Neuron (in vitro differentiated cells): ENCODE data around the gene GPC6.

Experiments
- H2AFZ ChIP-seq: one replicate; pipeline ENCODE4 v1.6.1; 2013; ENCODE audit warnings: low read depth, mild to moderate bottlenecking, inconsistent platforms, low read length, moderate library complexity
- H3K27me3 ChIP-seq: one replicate; pipeline ENCODE4 v1.6.1; 2013; ENCODE audit warnings: low read length; ENCODE audit not compliant: insufficient read depth
- H3K36me3 ChIP-seq: one replicate; pipeline ENCODE4 v1.6.1; 2013; ENCODE audit warnings: low read length; ENCODE audit not compliant: insufficient read depth
- H3K4me1 ChIP-seq: one replicate; pipeline ENCODE4 v1.6.1; 2013; ENCODE audit warnings: low read length; ENCODE audit not compliant: insufficient read depth
- H3K4me3 ChIP-seq: 2 replicates; pipeline ENCODE4 v1.5.1; 2013; ENCODE audit warnings: mild to moderate bottlenecking, low read length, moderate library complexity
- H3K9me3 ChIP-seq: one replicate; pipeline ENCODE4 v1.6.1; 2013; ENCODE audit warnings: low read length

The GPC6 gene

GRCh38 chr13:93922063-93922855, 695.7 kb downstream of the GPC6 start:
- H3K36me3 ChIP-seq, result no peaks in the 10 kb centered on the region
- no peak overlapping the region for H2AFZ ChIP-seq
- no peaks in the 10 kb centered on the region for H3K27me3 ChIP-seq

GRCh38 chr13:93925990-93926389, 699.4 kb downstream of the GPC6 start:
- Histone ChIP-seq H3K9me3 (no peaks in the 10 kb centered on the region), H3K27me3 (no peaks in the 10 kb centered on the region), H2AFZ (no peak overlapping the region), H3K36me3 (no peaks in the 10 kb centered on the region), H3K4me1 (no peaks in the 10 kb centered on the region), H3K4me3 (no peak overlapping the region)

More at GRCh38 chr13:93922063-93922855, 695.7 kb downstream of the GPC6 start:
- Histone ChIP-seq H3K4me3 (no peak overlapping the region), H3K4me1 (no peaks in the 10 kb centered on the region), H3K9me3 (no peaks in the 10 kb centered on the region)

GRCh38 chr13:93926425-93926824, 699.8 kb downstream of the GPC6 start:
- Histone ChIP-seq H3K4me3 (no peak overlapping the region), H3K9me3 (no peaks in the 10 kb centered on the region), H3K4me1 (no peaks in the 10 kb centered on the region), H3K27me3 (no peaks in the 10 kb centered on the region), H2AFZ (no peak overlapping the region), H3K36me3 (no peaks in the 10 kb centered on the region)

GRCh38 chr13:93927431-93927830, 700.8 kb downstream of the GPC6 start:
- H2AFZ ChIP-seq, result no peak overlapping the region
- no peaks in the 10 kb centered on the region for H3K4me1 ChIP-seq
- no peaks in the 10 kb centered on the region for H3K27me3 ChIP-seq
- no peaks in the 10 kb centered on the region for H3K9me3 ChIP-seq
- no peaks in the 10 kb centered on the region for H3K36me3 ChIP-seq
- no peak overlapping the region for H3K4me3 ChIP-seq

GRCh38 chr13:93932901-93933300, 706.3 kb downstream of the GPC6 start:
- Histone ChIP-seq H3K4me1 (peaks cover 3% of the 10 kb centered on the region), H3K36me3 (no peaks in the 10 kb centered on the region), H3K27me3 (no peaks in the 10 kb centered on the region), H2AFZ (no peak overlapping the region), H3K4me3 (no peak overlapping the region), H3K9me3 (no peaks in the 10 kb centered on the region)

- no peaks in the 10 kb centered on the region for H3K27me3 ChIP-seq
- H3K9me3 ChIP-seq, result no peaks in the 10 kb centered on the region
- peaks cover 3% of the 10 kb centered on the region for H3K4me1 ChIP-seq
- H3K4me3 ChIP-seq, result no peak overlapping the region
- H3K36me3 ChIP-seq, result no peaks in the 10 kb centered on the region
- no peak overlapping the region for H2AFZ ChIP-seq
Measured at GRCh38 chr13:93936901-93937300, 710.3 kb downstream of the GPC6 start.

- H3K27me3 ChIP-seq, result no peaks in the 10 kb centered on the region
- peaks cover 3% of the 10 kb centered on the region for H3K4me1 ChIP-seq
- no peak overlapping the region for H2AFZ ChIP-seq
- no peak overlapping the region for H3K4me3 ChIP-seq
- no peaks in the 10 kb centered on the region for H3K36me3 ChIP-seq
- H3K9me3 ChIP-seq, result no peaks in the 10 kb centered on the region
Measured at GRCh38 chr13:93941444-93941843, 714.8 kb downstream of the GPC6 start.

- Histone ChIP-seq H3K27me3 (no peaks in the 10 kb centered on the region), H3K9me3 (no peaks in the 10 kb centered on the region), H3K36me3 (no peaks in the 10 kb centered on the region), H2AFZ (no peak overlapping the region), H3K4me3 (no peak overlapping the region), H3K4me1 (no peaks in the 10 kb centered on the region)
Measured at GRCh38 chr13:93942016-93942415, 715.4 kb downstream of the GPC6 start.

GRCh38 chr13:93945621-93946020, 719.0 kb downstream of the GPC6 start:
- no peaks in the 10 kb centered on the region for H3K27me3 ChIP-seq

GRCh38 chr13:93946994-93947393, 720.4 kb downstream of the GPC6 start:
- Histone ChIP-seq H2AFZ (no peak overlapping the region), H3K36me3 (no peaks in the 10 kb centered on the region), H3K9me3 (no peaks in the 10 kb centered on the region), H3K4me3 (no peak overlapping the region), H3K4me1 (no peaks in the 10 kb centered on the region), H3K27me3 (no peaks in the 10 kb centered on the region)

More at GRCh38 chr13:93945621-93946020, 719.0 kb downstream of the GPC6 start:
- Histone ChIP-seq H3K4me1 (no peaks in the 10 kb centered on the region), H3K9me3 (no peaks in the 10 kb centered on the region), H3K36me3 (no peaks in the 10 kb centered on the region), H3K4me3 (no peak overlapping the region), H2AFZ (no peak overlapping the region)

GRCh38 chr13:93947651-93948050, 721.0 kb downstream of the GPC6 start:
- H2AFZ ChIP-seq, result no peak overlapping the region

GRCh38 chr13:93948162-93948922, 721.7 kb downstream of the GPC6 start:
- H3K36me3 ChIP-seq, result no peaks in the 10 kb centered on the region

More at GRCh38 chr13:93947651-93948050, 721.0 kb downstream of the GPC6 start:
- no peak overlapping the region for H3K4me3 ChIP-seq
- no peaks in the 10 kb centered on the region for H3K27me3 ChIP-seq
- no peaks in the 10 kb centered on the region for H3K36me3 ChIP-seq
- H3K9me3 ChIP-seq, result no peaks in the 10 kb centered on the region
- H3K4me1 ChIP-seq, result no peaks in the 10 kb centered on the region

GRCh38 chr13:93951108-93951507, 724.5 kb downstream of the GPC6 start:
- Histone ChIP-seq H3K27me3 (no peaks in the 10 kb centered on the region), H3K9me3 (no peaks in the 10 kb centered on the region), H3K4me1 (peaks cover 5% of the 10 kb centered on the region), H3K4me3 (no peak overlapping the region), H2AFZ (no peak overlapping the region), H3K36me3 (no peaks in the 10 kb centered on the region)

More at GRCh38 chr13:93948162-93948922, 721.7 kb downstream of the GPC6 start:
- Histone ChIP-seq H3K4me1 (no peaks in the 10 kb centered on the region), H2AFZ (no peak overlapping the region), H3K9me3 (no peaks in the 10 kb centered on the region), H3K27me3 (no peaks in the 10 kb centered on the region), H3K4me3 (no peak overlapping the region)
